GM04503 (cell line): ENCODE measurements around the gene RTN4R.
A peak's percentile ranks its signal among the peaks of the same experiment; 100 is the strongest.

ENCODE experiments used
- DNase-seq: peaks from one replicate; pipeline ENCODE4 v3.0.0-alpha.2; 2012; ENCODE audit warnings: low read depth

The RTN4R gene

GRCh38 chr22:20213833-20214708, 54.0 kb downstream of the RTN4R start:
- no peak for DNase-seq

GRCh38 chr22:20212754-20213699, 55.1 kb downstream of the RTN4R start:
- no peak for DNase-seq

DNA sequence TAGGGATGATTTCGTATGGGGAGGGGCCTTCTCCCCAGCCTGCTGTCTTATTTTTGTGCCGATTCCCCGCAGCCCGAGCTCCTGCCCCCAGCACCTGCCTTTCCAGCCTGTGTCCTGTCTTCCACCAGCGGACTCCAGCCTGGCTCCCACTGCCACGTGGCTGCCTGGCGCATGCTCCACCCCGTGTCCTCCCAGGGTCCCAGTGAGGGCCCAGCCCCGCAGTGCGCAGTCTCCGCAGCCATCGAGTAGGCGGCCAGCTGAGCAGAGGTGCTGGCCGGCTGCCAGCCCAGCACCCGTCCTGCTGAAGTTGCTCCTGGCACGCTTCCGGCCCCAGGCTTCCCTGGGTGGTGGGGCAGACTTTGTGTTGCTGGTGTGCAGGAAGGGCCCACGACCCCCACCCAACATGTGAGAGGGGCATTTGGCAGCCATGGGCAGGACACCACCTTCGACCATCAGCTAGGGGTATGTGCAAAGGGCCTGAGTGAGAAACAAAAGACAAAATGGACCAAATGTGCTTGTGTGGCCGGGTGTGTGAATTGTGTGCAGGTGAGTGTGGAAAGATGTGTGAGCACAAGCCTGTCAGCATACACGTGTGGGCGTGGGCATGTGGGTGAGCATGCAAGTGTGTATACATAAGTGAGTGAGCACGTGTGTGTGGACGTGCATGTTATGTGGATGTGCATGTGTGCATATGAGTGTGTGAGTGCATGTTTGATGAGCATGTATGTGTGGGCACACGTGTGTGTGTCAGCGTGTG, 55.9 kb downstream of the RTN4R start:
- no peak for DNase-seq

- DNase-seq: no peak
Measured at GRCh38 chr22:20211409-20211996, 56.6 kb downstream of the RTN4R start.

DNA sequence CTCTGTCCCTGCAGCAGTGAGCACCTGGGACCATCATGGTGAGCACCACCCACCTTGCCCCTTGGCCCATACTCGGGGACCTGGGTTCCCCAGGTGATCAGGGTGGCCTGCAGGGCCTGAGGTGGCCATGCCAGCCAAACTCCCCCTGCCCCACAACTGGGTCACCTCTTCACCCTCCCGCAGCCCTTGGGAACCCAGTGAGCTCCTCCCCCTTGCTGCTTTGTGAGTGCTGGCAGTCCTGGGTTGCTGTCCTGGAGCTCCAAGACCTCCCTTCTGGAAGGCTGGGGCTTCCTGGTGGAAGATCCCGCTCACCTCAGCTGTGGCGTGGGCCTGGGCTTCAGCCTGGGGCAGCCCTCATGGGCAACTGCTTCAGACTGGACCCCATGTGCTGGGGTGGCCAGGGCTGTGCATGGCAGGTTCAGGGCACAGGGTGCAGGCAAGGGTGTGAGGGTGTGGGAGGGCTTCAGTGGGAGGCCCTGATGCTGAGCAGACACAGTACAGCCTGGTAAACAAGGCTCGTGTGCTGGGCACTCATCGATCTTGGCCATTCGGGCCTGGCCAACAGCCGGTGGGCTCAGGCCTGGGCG, 57.6 kb downstream of the RTN4R start:
- DNase-seq: no peak

DNA sequence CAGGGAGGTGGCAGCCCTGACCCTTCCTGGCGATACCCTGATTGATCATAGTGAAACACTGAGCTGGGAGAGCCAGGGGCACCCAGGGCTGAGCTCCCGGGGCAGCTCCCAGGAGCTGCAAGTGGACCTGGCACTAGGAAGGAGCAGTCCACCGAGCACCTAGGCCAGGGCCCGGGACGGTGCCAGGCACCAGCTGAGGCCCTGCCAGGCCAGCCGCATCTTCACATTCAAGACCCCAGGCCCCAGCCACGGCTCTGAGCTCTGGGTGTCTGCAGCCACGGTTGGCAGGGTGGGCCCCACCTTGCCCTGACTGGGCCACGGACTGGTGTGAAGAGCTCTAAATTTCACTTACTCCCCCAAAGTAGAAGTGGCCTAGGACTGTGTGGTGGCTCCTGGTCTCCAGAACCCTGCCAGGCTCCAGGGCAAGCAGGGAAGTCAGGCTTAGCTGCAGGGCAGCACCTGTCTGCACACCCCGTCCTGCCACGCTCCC, 58.3 kb downstream of the RTN4R start:
- DNase-seq: no peak

DNA sequence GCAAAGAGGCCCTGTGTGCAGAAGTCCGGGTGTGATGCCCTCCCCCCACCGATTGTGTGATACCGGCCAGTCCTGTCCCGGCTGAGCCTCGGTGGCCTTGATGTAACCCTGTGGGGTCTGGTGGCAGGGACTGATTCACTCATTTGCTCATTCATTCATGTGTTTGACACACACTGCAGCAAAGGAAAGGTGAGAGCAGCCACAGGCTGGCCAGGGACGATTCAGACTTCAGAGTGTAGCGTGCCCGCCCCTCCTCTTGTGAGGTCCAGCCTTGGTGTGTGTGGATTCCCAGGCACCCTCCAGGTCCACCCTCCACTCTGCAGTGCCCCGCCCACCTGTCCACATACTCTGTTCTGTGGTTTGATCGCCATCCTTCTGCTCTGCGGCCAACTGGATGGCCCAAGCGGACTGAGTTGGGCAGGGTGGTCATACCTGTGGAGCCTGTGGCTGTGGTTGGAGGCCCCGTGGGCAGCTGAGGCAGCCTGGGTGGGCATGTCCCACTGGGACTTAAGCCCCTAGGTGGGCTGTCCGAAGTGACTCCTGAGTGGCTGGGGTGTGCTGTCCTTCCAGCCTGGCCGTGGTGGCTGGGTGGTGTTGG, 59.3 kb downstream of the RTN4R start:
- no peak for DNase-seq

DNA sequence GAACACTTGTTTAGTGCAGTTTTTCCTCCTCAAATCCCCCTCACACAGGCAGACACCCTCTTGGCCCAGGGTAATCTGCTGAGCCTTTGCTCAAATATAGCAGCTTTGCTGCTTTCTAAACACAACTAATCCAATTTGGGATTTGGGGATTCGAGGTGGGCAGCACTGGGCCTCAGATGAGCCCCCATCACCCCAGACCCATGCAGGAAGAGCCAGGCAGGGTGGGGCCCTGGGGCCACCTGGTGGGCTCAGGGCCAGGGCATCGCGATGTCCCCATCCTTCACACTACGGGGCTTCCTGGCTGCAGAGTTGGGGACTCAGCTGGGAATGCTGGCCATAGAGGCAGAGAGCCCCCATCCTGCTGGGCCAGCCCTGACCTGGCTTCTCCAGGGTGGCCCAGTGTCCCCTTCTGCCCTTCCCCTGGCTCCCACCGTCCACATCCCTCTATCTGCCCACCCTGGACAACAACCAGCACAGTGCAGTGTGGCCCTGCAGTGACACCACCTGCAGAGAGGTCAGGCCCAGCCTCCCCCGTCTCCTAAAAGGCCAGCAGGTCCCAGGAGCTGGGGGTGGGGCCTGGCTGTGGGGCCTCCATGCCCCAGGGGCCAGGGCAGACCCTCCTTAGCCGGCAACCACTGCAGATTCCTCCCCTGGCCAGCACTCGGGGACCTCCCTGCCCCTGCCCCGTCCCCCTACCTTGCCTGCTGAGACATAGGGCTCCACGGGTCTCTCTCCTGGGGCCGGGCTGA, 60.7 kb downstream of the RTN4R start:
- no peak for DNase-seq

GRCh38 chr22:20206709-20207215, 61.4 kb downstream of the RTN4R start:
- no peak for DNase-seq

DNA sequence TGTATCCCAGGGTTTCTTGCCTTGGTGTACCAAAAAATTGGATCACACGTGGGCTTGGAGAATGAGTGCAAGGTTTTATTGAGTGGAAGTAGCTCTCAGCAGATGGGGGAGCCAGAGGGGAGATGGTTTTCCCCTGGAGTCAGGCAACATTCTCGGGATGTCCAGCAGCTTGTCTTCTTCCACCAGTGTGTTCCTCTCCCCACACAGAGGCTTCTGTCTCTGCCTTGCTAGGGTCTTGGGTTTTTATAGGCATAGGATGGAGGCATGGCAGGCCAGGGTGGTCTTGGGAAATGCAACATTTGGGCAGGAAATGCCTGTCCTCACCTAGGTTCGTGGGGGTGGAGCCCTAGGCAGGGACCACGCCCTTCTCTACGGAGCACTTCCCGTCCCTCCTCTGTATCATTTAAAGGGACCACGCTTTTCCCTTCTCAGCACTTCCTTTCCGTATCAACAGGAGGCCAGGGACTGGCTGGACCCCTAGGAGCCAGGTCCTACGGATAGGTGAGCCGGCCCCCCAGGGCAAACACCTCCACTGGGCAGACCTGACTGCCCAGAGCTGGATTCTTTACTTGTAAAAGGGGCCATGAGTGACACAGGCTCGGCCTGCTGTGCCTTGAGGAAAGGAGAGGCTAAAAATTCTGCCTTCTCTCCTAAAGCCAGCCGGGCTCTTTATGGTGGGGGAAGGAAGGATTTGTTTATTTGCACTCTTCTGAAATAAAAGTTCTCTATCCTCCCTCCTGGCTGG, 62.0 kb downstream of the RTN4R start:
- peak; percentile 28 for DNase-seq

DNA sequence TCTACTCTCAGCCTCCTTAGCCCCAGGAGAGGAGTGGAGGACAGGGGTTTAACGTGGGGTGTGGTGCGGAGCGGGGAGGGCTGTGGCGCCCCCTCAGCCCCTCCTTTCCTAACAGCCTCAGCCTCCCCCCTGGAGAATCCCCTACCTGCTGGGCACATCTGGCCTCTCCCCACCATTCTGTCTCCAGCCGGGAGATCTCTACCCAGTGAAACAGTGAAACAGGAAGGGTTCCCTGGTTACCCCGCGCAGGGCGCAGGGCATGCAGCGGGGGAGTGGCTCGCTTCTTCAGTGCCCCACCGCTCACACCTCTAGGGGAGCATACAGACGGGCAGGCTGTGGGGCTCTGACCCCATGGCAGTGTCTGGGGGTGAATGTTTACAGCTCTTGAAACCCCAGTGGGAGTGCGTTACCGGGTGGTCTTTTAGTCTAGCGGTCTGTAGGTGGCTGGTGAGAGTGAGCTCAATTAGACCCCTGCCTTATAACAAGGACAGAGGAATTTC, 62.6 kb downstream of the RTN4R start:
- no peak for DNase-seq

DNA sequence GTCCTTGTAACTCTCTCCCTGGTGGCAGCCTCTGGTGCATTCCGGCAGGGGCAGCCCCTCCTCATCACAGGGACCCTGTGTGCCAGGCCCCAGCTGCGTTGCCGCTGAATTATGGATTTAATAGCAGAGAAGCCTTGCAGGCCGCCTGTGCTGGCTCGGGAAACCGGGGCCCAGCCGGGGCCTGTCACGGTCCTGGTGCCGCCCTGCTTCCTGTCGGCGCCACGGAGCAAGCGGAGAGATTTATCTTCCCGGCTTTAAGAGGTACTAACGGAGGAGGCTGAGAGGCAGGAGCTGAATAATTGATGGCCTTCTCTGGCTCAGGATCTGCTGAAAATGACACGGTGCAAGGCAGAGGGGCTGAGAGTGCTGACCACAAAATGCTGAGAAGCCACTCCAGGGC, 63.3 kb downstream of the RTN4R start:
- no peak for DNase-seq

- no peak for DNase-seq
Measured at GRCh38 chr22:20204311-20204710, 63.8 kb downstream of the RTN4R start.

DNA sequence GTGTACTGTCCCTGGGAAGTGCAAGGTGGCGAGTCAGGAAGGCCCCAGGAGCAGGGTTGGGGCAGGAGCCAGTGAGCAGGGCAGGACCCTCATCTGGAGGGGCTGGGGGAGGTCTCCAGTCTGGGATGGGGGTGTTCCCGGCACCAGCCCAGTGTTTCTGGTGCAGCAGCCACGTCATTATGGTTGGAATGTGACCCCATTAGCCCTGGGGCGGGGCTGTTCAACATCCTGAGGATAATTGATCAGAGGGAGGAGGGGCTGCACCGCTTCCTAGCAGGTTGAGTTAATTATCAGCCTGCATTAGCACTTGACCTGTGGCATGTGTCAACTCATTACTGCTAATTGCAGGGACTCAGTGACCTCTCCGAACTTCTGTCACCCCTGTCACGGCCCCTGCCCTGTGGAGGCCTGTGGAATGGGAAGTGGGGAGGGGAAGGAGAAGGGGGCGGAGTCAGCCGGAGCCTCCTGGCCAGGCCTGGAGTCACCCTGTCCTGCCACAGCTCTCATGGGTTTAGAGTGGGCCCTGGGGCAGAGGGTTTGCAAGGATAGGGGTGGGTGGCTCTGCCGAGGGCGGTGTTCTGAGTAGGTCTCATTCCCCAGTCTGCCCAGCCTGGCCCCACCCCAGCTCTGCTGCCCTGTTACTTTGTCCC, 64.4 kb downstream of the RTN4R start:
- no peak for DNase-seq

GRCh38 chr22:20203142-20203551, 65.0 kb downstream of the RTN4R start:
- DNase-seq: no peak

DNA sequence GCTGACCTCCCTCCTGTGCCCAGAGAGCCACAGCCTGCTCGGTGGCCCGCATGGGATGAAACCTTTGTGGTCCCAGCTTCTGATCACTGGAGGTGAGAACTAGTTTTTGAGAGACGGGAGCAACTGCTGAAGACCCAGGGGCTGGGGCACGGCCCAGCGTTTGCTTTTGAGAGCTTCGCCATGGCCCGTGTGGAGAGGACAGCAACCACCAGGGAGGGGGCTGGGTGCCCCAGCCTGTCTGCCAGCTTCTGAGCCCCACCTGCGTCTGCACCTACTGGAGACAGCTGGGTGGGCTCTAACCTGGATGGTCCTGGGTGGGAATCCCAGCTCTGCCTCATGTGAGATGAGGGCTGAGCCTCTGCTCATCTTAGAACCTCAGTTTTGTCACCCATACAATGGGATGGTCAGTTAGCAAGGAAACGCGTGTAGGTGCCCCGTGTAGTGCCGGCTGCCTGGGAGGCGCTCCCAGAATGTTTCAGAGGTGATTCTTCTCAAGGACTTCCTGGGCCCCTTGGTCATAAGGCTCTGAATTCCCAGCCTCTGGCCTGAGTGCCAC, 66.2 kb downstream of the RTN4R start:
- no peak for DNase-seq

GRCh38 chr22:20199906-20200305, 68.2 kb downstream of the RTN4R start:
- DNase-seq: no peak

DNA sequence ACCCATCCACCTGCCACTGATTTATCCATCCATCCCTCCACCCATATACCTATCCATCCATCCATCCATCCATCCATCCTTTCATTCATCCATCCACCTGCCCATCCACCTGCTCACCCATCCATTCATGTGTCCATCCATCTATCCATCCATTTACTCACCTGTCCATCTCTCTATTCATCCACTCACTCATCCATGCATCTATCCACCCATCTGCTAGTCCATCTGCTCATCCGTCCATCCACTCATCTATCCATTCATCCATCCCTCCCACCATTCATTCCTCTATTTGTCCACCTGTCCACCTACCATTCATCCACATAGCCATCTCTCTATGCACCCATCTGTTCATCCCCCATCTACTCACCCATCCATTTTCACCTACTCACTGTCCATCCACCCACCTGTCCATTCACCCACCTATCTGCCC, 68.7 kb downstream of the RTN4R start:
- DNase-seq: no peak
